Nephron (organoid): ENCODE results near the gene TMEM170B.
"Not testable (repeated sequence)": the region's sequence is repeated elsewhere in the genome, so short reads cannot be mapped to it uniquely, and the experiment has no call there.

Experiments
- H3K27ac Mint-ChIP-seq, 3 experiments: 2 replicates each; pipeline ENCODE4 v1.8.0; 2020; ENCODE audit warnings: mixed read lengths in 3 of 3, mild to moderate bottlenecking in 2 of 3, moderate library complexity in 1 of 3
- H3K27me3 Mint-ChIP-seq: 2 replicates; pipeline ENCODE4 v1.8.0; 2021; ENCODE audit warnings: low read depth, mild to moderate bottlenecking, moderate library complexity, mixed read lengths
- H3K36me3 Mint-ChIP-seq: 2 replicates; pipeline ENCODE4 v1.8.0; 2020; ENCODE audit warnings: low read depth, mixed read lengths
- H3K4me1 Mint-ChIP-seq: 2 replicates; pipeline ENCODE4 v1.8.0; 2020; ENCODE audit warnings: mixed read lengths
- H3K4me3 Mint-ChIP-seq, 3 experiments: 2 replicates each; pipeline ENCODE4 v1.8.0; 2020; ENCODE audit warnings: mild to moderate bottlenecking in 3 of 3, mixed read lengths in 3 of 3, moderate library complexity in 2 of 3
- H3K9me3 Mint-ChIP-seq: 2 replicates; pipeline ENCODE4 v1.8.0; 2020; ENCODE audit warnings: mixed read lengths
- CTCF ChIP-seq, 3 experiments: fragments of 200-600 bp; sonication (generic); IDR thresholded peaks; one replicate each; pipeline ENCODE4 v1.5.0; 2021; ENCODE audit warnings: antibody characterized with exemption in 3 of 3; ENCODE audit not compliant: unreplicated experiment in 3 of 3

Gene TMEM170B

GRCh38 chr6:11543919-11544518 is 6.5 kb downstream of the TMEM170B start:
- peaks cover 11% of the 10 kb centered on the region for H3K27me3 Mint-ChIP-seq
- H3K4me3 Mint-ChIP-seq = no peak overlapping the region
- no peaks in the 10 kb centered on the region for H3K4me1 Mint-ChIP-seq
- H3K9me3 Mint-ChIP-seq = no peaks in the 10 kb centered on the region
- peaks cover 4% of the 10 kb centered on the region for H3K36me3 Mint-ChIP-seq
- H3K27ac Mint-ChIP-seq = no peak overlapping the region
- no peak for TF ChIP-seq CTCF (IDR thresholded peaks at IDR 0.05; ENCODE audit: unreplicated experiment in 3 of 3)

- not testable (repeated sequence) for H3K27me3 Mint-ChIP-seq, H3K27ac Mint-ChIP-seq, H3K36me3 Mint-ChIP-seq, H3K4me1 Mint-ChIP-seq, H3K9me3 Mint-ChIP-seq, H3K4me3 Mint-ChIP-seq
Measured at GRCh38 chr6:11547846-11548245, 10.3 kb downstream of the TMEM170B start.

- H3K9me3 Mint-ChIP-seq, H3K27ac Mint-ChIP-seq, H3K4me1 Mint-ChIP-seq, H3K36me3 Mint-ChIP-seq, H3K4me3 Mint-ChIP-seq, H3K27me3 Mint-ChIP-seq: not testable (repeated sequence)
Measured at GRCh38 chr6:11548578-11548977, 11.0 kb downstream of the TMEM170B start.

GRCh38 chr6:11551053-11551452 is 13.5 kb downstream of the TMEM170B start:
- Mint-ChIP-seq H3K27me3 (no peaks in the 10 kb centered on the region), H3K36me3 (peaks cover 4% of the 10 kb centered on the region), H3K27ac (no peak overlapping the region), H3K9me3 (no peaks in the 10 kb centered on the region), H3K4me1 (no peaks in the 10 kb centered on the region), H3K4me3 (no peak overlapping the region)
- TF ChIP-seq CTCF (IDR thresholded peaks at IDR 0.05; ENCODE audit: unreplicated experiment in 3 of 3) = no peak

- no peak for TF ChIP-seq CTCF (IDR thresholded peaks at IDR 0.05; ENCODE audit: unreplicated experiment in 3 of 3)
- Mint-ChIP-seq H3K27me3 (no peaks in the 10 kb centered on the region), H3K36me3 (peaks cover 4% of the 10 kb centered on the region), H3K4me3 (no peak overlapping the region), H3K27ac (no peak overlapping the region), H3K4me1 (no peaks in the 10 kb centered on the region), H3K9me3 (no peaks in the 10 kb centered on the region)
Measured at GRCh38 chr6:11552442-11552841, 14.9 kb downstream of the TMEM170B start.

GRCh38 chr6:11553824-11554223 is 16.3 kb downstream of the TMEM170B start:
- Mint-ChIP-seq H3K4me1 (no peaks in the 10 kb centered on the region), H3K9me3 (no peaks in the 10 kb centered on the region), H3K27ac (no peak overlapping the region), H3K4me3 (no peak overlapping the region), H3K27me3 (no peaks in the 10 kb centered on the region), H3K36me3 (no peaks in the 10 kb centered on the region)
- TF ChIP-seq CTCF (IDR thresholded peaks at IDR 0.05; ENCODE audit: unreplicated experiment in 3 of 3) = no peak

GRCh38 chr6:11556309-11556708 is 18.8 kb downstream of the TMEM170B start:
- H3K27me3 Mint-ChIP-seq = no peaks in the 10 kb centered on the region

More at GRCh38 chr6:11556309-11556708, 18.8 kb downstream of the TMEM170B start:
- Mint-ChIP-seq H3K27ac (no peak overlapping the region), H3K36me3 (no peaks in the 10 kb centered on the region), H3K9me3 (no peaks in the 10 kb centered on the region), H3K4me1 (no peaks in the 10 kb centered on the region), H3K4me3 (no peak overlapping the region)
- no peak for TF ChIP-seq CTCF (IDR thresholded peaks at IDR 0.05; ENCODE audit: unreplicated experiment in 3 of 3)
